ENCODE measurements around the gene AKAP4.

Gene AKAP4, protein sequence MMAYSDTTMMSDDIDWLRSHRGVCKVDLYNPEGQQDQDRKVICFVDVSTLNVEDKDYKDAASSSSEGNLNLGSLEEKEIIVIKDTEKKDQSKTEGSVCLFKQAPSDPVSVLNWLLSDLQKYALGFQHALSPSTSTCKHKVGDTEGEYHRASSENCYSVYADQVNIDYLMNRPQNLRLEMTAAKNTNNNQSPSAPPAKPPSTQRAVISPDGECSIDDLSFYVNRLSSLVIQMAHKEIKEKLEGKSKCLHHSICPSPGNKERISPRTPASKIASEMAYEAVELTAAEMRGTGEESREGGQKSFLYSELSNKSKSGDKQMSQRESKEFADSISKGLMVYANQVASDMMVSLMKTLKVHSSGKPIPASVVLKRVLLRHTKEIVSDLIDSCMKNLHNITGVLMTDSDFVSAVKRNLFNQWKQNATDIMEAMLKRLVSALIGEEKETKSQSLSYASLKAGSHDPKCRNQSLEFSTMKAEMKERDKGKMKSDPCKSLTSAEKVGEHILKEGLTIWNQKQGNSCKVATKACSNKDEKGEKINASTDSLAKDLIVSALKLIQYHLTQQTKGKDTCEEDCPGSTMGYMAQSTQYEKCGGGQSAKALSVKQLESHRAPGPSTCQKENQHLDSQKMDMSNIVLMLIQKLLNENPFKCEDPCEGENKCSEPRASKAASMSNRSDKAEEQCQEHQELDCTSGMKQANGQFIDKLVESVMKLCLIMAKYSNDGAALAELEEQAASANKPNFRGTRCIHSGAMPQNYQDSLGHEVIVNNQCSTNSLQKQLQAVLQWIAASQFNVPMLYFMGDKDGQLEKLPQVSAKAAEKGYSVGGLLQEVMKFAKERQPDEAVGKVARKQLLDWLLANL
- 0 reads per million in 2 donors for total RNA-seq

DNA sequence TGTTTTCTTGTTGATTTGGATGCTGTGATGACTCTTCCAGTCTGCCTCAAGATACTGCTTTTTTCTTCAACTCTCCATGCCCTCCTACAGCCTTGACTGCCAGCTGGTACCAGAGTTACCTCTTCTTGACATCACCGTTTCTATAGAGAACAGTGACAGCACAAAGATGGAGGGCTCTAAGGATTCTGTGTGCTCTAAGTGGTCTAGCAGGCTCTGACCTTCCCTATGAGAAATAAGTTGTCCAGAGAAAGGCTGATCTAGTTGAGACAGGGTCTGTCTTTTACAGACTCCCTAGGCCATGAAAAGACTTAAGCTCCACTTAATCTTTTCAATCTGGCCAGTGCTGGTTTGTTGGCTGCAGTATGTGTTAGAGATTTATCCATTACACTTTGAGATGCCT lies at the start of gene AKAP4:
Gene AKAP4 (minus strand): TSS at position 101 of the 400 bp plus-strand sequence. CDS start 118 bp downstream, outside the sequence.
- DNase-seq: no peak

DNA sequence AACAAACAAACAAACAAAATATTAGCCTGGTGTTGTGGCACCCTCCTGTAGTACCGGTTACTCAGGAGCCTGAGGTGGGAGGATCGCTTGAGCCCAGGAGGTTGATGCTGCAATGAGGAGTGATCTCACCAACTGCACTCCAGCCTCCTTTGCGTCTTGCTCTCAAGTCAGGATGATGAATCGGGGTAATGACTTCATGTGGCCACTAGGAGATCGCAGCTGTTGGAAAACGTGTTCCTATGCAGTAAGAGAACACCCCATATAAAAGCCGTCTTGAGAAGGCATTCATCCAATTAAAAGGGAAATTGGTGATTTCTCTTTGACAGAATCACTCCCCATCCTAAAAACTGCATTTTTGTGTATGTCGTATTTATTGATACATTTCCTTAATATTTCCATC lies 10.7 kb upstream of the AKAP4 start:
- DNase-seq: peak in 1 of 5 experiments; percentile 7

DNA sequence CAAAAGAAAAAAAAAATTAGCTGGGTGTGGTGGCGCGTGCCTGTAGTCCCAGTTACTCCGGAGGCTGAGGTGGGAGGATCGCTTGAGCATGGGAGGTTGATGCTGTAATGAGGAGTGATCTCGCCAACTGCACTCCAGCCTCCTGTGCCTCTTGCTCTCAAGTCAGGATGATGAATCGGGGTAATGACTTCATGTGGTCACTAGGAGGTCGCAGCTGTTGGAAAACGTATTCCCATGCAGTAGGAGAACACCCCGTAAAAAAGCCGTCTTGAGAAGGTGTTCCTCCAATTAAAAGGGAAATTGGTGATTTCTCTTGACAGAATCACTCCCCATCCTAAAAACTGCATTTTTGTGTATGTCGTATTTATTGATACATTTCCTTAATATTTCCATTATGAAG lies 5.9 kb upstream of the AKAP4 start:
- no peak for DNase-seq

DNA sequence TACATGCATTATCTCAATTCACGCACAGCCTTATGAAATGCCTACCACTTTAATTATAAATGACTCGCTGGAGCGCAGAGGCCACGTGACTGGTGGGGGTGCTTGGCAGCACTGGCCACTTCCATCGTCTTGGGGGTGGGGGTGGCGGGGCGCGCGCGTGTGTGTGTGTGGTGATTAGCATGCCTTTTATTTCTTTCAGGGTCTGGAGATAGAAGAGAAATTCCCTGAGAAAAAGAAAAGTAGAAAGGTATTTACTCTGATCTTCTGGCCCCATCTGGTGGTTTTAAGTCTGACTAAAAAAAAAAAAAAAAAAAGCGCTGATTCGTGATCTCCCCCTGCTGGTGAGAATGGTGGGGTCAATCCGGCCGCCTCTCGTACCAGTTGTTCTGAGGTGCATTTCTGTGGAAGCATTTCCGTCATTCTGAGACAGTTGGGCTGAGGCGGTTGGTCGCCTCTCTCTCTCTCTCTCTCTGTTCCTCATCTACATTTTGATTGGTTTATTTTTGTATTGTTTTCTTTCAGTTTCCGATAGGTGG lies 3.6 kb upstream of the AKAP4 start, which contains the start of gene CCNB3:
Gene CCNB3 (plus strand): TSS at position 402 of the 536 bp plus-strand sequence. CDS start 80,399 bp downstream, outside the sequence.
- DNase-seq: peak; percentile 16 to 93 (median 57)

DNA sequence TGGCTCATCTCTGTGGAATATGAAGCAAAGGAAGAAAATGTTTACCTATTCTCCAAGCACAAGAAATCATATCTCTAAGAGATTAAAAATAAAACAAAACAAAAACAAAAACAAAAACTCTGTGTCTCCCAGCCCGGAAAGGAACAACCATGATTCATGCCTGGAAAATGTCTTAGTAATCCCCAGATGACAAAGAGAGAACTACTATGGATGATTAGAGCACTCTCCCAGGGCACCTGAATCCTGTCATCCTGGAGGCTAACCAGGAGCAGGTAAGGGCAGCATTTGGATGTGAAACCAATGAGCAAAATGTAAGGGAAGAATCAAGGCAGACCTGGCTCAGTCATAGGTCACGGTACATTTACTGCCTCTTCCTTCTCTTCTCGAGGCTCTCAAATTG lies 1.7 kb upstream of the AKAP4 start:
- no peak for DNase-seq

DNA sequence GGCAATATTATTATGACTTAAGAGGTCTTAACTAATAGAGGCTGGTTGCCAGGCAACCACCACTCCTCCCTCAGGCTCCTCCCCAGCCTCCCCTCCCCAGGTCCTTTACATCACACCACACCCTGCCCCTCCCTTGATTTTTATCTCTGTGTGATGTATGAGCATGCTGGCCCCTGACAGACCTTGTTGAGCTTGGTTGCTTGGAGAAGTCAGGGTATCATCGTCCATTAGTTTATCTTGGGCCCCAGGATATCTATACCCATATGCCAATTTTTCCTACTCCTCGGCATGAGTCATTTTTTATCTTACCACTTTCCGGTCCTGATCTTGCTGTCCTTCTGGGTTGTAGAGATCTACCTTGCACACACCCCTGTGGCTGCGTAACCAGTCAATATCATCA lies 2.5 kb downstream of the AKAP4 start:
- peak in 1 of 5 experiments; percentile 16 for DNase-seq

DNA sequence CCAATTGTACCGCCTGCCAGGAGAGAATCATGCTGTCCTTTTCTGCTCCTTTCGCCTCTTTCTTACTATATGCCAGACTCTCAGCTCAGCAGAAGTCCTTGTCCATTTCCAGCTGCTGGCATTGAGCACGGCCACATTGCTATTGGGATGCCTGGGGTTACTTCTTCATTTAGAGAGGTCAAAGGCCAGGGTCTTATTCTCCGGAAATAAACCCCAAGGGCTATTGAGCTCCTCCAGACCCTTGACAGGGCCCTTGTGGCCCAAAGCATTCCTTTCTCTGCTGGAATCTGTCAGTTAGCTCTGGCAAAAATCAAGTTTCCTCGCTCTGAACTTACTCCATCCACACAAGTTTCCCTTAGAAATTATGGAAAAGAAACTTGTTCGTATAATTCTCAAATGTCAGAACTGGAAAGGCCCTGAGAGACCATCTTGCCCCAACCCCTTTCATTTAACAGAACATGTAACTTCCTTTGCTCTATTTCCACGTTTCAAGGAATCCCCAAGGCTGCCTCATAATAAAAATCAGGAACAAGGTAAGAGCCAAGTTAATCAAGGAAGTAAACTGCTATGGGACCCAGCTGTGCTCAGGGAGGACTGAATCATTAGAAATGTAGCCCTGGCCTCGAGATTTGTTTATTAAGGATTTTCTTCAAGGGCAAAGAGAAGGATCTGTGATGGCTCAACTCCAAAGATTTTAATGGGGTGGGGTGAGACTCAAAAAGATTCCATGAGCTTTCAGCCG lies 11.8 kb downstream of the AKAP4 start:
- no peak for DNase-seq

DNA sequence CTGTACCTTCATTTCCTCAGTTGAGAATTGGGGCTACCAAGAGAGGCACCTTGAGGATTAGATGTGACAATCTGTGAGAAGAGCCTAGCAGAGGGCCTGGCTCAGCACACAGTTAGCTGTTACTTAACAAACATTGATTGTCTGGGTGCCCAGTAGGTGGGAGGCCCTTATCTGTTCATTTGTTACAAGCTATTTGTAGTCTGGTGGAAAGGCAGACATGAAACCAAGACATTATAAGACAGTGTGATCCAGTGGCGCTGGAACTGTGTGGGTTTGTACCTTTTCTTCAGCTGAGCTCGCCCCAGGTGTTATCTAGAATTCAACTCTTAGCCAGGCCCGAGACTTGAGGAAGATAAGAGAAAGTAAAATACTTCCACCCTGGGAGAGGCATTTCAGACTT lies 16.9 kb downstream of the AKAP4 start:
- no peak for DNase-seq

DNA sequence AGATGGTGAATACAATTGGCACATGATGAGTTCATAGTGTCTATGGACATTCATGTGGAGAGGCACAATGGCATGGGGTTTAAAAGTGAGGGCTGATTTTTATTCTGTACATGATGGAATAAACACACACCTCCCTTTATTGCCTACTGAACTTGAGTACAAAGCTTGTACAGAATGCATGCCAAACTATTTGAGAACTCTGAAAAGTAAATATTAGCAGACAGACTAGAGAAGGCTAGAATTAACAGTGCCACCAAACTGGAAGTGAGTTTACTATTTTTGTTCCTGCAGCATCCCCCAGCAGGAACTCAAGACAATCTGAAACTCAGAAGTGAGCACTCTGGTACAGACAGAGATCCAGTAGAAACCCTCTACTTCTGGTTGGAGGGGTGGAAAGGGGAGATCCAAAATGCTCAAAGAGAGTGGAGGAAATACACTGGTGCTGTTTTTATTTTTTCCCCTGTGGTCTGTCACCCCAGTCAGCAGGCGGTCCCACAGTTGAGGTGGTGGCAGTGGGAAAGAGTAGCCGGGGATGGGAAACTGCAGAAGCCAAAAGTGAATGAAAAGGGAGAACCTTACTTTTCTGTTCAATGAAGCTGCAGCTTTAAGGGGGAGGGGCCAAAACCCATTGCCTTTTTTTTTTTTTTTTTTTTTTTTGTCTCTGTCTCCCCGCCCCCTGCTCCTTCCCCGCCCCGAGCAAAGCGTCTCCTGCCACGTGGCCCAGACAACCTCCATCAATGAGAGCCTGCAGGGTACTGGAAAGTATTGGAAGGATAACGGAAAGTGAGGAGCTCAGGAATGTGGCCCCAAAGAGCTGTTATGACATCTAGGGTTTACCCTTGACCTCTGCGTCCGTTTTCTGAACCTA lies 20.5 kb downstream of the AKAP4 start:
- DNase-seq: no peak

DNA sequence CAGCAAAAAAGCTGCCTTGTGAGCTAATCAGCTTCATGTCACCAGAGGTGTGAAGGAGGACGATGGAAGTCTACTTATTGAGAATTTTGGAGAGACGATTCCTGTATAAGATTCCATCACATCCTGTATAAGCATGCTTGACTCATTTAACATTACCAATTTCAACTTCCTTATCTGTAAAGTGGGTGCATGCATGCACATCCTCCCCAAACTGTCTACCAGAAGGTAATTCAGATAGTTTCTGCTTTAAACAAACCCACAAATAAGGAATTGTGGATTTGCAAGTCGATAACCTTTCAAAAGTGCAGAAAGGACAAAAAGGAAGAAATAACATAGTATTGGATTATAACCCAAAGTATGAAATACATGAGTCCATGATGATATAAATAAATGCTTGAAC lies 31.1 kb downstream of the AKAP4 start:
- DNase-seq: no peak

DNA sequence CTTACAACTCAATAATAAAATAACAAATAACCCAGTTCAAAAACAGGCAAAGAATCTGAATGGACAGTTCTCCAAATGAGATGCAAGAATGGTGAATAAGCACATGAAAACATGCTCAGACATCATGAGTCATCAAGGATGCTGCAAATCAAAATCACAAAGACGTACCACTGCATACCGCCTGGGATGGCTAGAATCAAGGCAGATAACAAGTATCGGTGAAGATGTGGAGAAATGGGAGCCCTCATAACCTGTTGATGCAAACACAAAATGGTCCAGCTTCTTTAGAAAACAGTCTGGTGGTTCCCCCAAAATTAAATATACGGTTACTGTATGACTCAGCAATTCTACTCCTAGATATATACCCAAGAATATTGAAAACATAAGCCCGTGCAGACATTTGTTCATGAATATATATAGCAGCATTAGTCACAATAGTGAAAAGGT lies 32.5 kb downstream of the AKAP4 start:
- DNase-seq: peak in 1 of 5 experiments; percentile 59

DNA sequence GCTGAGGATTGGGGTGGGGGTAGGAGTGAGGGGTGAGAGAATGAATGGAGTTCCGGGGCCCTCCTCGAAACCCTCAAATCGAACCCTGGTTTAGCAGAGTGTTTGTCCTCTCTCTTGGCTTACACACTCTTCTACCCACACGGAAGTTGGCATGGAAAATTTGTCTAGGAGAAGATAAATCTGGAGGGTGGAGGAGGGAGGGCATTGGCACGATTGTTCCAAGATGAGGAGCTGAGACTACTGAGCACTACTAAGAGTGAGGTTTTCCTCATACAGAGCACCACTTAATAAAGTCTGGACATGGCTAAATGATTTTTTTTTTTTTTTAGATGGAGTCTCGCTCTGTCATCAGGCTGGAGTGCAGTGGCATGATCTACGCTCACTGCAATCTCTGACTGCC lies 33.4 kb downstream of the AKAP4 start:
- DNase-seq: no peak

DNA sequence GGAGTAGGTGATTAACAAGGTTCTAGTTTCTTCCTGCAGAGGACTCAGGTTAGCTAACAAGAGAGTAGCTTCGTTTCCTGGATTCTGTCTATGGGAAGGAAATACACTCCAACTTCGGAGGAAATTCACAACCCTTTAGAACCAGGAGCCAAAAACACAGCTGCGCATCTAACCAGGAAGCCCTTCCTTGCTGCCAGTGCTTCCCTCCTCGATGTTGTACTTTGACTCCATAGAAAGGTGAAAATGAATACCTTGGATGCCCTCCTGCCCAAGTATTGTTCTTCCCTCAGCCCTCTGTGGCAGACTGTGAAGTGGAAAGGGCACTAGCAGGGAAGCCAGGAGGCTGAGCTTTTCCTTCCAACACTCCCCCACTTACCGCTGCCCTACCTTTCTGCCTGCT lies 35.1 kb downstream of the AKAP4 start:
- no peak for DNase-seq

DNA sequence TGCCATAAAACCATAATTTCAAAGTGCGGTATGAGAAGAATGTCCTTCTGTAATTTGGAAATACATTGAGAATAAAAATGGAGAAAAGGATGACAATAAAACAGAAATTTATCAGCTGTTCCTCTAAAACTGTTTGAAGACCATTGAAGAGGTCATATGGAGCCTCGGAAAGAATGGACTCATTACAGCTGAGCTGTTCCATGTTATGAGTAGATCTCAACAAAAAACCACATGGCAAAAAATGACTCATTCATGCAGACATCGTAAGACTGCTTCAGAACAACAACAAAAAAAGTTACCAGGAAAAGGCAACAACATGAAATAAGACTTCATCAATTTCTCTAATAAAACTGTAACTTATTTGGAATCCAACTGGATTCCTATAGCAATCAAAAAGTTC lies 39.7 kb downstream of the AKAP4 start:
- DNase-seq: peak in 1 of 5 experiments; percentile 67

DNA sequence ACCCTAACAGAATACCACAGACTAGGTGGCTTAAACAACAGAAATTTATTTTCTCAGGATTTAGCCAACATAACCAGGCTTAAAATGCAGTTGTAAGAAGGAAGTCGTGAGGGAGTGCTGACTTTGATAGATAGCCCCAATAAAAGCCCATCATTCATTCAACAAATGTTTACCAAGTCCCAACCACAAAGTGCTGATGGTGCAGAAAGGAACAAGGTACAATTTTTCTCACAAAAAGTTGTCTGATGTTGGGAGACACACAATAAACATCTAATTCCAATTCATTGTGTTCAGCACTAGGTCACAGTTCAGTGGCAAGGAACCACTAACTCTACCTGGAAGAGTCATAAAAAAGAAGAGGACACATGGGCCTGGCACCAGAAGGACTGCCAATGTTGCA lies 42.2 kb downstream of the AKAP4 start:
- DNase-seq: no peak

DNA sequence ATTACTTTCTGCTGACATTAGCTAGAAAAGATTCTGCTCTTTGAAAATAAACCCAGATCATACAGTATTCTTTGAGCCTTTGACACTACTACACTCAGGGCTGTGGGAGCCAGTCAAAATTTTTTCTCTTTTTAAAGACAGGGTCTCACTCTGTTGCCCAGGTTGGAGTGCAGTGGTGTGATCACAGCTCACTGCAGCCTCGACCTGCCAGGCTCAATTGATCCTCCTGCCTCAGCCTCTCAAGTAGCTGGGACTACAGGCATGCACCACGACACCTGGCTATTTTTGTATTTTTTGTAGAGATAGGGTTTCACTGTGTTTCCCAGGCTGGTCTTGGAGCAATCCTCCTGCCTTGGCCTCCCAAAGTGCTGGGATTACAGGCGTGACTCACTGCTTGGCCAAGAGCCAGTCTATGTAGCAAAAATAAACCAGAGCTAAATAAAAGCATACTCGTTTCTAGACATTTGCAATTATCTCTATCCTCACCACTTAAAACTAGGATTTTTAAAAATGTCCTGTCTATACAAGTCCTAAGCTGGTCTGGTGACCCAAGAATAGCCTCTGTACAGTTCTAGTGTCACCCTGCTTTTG lies 43.2 kb downstream of the AKAP4 start:
- no peak for DNase-seq

DNA sequence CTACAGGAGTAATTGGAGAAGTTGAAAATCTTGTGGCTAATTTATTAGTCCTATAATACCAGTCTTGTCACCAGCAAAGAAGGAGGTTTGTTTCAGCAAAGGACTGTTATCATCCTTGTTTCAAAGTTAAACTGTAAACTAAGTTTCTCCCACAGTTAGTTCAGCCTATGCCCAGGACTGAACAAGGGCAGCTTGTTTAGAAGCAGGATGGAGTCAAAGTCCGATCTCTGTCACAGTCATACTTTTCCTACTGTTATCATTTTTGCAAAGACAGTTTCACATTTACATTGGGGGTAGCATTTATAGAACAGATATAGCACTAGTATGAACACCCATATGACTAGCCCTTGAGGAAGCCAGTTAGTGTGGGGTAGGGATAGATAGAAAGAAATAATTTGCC lies 46.4 kb downstream of the AKAP4 start:
- DNase-seq: no peak

DNA sequence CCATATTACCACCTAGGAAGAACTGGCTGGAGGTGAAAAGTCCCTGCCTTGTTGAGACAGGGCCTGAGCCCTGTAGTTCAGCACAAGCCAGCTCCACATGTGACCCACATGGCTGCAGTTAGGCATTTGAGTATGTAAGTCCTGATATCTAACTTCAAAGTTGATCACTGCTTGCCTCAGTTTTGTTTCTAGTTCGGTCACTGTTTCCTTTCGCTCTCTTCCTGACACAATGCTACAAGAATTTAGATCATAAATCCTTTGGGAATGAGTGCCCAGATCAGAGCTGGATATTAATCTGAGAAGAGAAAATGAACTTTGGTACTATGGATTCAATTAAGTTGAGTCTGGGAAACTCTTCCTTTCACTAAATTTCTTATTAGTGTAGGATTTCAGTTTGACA lies 48.4 kb downstream of the AKAP4 start:
- no peak for DNase-seq

DNA sequence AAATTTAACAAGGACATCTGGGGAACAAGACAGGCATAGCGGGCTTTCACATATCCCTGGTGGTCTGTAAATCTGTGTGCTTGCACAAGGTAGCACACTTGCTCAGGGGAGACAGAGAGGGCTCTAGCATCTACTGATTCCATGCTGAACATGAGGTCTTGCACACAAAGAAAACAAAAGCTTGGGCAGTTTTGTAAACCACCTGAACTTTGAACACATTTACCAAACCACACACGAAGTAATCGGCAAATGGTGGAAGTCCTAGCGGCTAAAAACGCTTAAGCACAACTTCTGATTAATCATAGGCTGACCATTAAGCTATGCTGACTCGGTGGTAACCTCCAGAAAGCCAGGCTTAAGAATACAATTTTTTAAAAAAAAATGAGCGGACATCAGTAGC lies 52.8 kb downstream of the AKAP4 start:
- no peak for DNase-seq

Data from T-helper 2 cell (primary cell).